Ammon's horn (tissue), 1 donor: ENCODE results near the gene SPNS1.
A peak's percentile ranks its signal among the peaks of the same experiment; 100 is the strongest.

ENCODE experiments used
- DNase-seq: peaks from one replicate; pipeline ENCODE4 v3.0.0-alpha.2; 2016; ENCODE audit warnings: low spot score

The SPNS1 gene

DNA sequence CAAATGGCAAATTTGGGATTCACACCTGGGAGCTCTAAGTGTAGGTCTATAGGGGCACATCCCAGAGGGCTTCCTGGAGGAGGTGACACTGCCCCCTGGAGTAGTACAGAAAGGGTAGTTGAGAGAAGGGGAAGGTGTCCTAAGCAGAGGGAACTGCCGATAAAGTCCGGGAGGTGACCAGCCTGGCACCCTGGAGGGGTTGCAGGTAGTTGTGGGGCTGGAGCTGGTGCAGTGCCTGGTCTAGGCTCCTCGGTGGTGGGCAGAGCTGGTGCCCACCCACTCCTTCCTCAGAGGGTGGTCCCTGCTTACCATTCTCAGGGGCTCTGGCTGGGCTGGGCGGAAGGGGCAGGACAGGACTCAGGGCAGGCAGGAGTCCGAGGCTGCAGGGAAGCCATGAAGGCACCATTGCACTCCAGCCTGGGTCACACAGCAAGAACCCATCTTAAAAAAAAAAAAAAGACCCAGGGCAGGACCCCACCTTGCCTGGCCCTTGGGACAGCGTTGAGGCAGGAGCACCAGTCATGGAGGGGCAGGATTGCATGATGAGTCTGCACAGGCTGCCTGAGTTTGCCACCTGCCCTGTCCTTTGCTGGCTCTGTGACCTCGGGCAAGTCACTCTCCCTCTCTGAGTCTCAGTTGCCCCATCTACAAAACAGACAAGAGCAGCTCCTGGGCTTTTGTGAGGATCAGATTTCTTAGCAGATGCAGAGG lies 54.0 kb downstream of the SPNS1 start:
- no peak for DNase-seq

DNA sequence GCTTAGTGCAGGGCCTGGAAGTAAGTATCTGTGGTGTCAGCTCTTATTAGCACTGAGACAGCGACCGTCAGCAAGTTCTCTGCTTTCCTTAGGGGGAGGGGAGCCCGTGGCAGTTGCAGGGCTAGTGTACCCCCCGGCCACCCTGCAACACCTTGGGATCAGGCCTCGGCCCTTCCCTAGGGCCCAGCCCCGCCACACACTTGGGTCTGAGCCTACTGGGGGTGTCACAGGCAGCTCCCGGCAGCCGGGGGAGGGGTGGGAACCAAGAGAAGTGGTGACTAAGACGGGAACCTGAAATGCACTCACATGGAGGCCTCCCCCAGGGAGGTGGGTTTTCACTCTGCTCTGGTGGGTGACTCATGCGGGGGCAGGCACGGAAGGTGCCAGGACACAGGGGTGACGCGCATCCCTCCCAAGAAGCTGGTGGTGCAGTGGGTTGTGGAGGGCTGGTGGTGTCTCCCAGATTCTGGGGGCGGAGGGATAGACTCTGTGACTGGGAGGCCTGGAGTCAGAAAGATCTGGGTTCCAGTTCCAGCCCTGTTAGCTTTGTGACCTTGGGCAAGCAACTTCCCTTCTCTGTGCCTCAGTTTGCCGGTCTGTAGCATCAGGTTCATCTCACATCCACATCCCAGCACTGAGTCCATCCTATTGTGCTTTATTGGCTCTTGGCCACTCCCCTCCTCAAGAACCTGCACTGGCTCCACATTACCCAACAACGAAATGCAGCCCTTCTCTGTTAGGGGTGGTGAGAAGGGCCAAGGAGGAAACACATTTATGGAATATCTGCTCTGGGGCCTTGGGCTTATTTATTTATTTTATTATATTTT lies 54.8 kb downstream of the SPNS1 start:
- DNase-seq, result peak; percentile 64

- DNase-seq, result no peak
Measured at GRCh38 chr16:29030086-29030840, 55.7 kb downstream of the SPNS1 start.
